Glutamatergic neuron (in vitro differentiated cells): ENCODE measurements around the gene TP63. TPM values are rescaled to one million over a fixed set of nuclear protein-coding genes. Genes with fewer than 3 reads are reported as not detected.

Experiments
- DNase-seq: peaks from one replicate; pipeline ENCODE4 v3.0.0; 2022
- H3K27ac Mint-ChIP-seq: one replicate; pipeline ENCODE4 v1.8.0; 2020; ENCODE audit warnings: mild to moderate bottlenecking, mixed read lengths, inconsistent platforms; ENCODE audit not compliant: unreplicated experiment
- H3K27me3 Mint-ChIP-seq: one replicate; pipeline ENCODE4 v1.8.0; 2020; ENCODE audit warnings: mild to moderate bottlenecking, moderate library complexity, mixed read lengths, inconsistent platforms; ENCODE audit not compliant: unreplicated experiment
- H3K36me3 Mint-ChIP-seq: one replicate; pipeline ENCODE4 v1.8.0; 2020; ENCODE audit warnings: mild to moderate bottlenecking, mixed read lengths, inconsistent platforms; ENCODE audit not compliant: unreplicated experiment
- H3K4me1 Mint-ChIP-seq: one replicate; pipeline ENCODE4 v1.8.0; 2020; ENCODE audit warnings: mild to moderate bottlenecking, low read depth, mixed read lengths, inconsistent platforms; ENCODE audit not compliant: unreplicated experiment
- H3K4me3 Mint-ChIP-seq: one replicate; pipeline ENCODE4 v1.8.0; 2020; ENCODE audit warnings: mild to moderate bottlenecking, mixed read lengths, inconsistent platforms; ENCODE audit not compliant: unreplicated experiment
- H3K9me3 Mint-ChIP-seq: one replicate; pipeline ENCODE4 v1.8.0; 2020; ENCODE audit warnings: mild to moderate bottlenecking, moderate library complexity, mixed read lengths, inconsistent platforms; ENCODE audit not compliant: unreplicated experiment
- total RNA-seq: library from RNA; stranded (reverse); fragmentation: NEBNext Ultra II Directional; extraction: Animal tissue kit (Norgen Biotek cat#: 25700); gene quantifications from one replicate; pipeline ENCODE4 v1.2.1, GENCODE V29; 2021; ENCODE audit not compliant: unreplicated experiment
- TF ChIP-seq, protein P1 (sequence below): fragments of 200-600 bp; sonication (generic); IDR thresholded peaks from one replicate; pipeline ENCODE4 v1.5.0; 2021; ENCODE audit not compliant: partially characterized antibody, unreplicated experiment

TP63 gene
- total RNA-seq, 1 donor from 2014 or later: not detected

DNA sequence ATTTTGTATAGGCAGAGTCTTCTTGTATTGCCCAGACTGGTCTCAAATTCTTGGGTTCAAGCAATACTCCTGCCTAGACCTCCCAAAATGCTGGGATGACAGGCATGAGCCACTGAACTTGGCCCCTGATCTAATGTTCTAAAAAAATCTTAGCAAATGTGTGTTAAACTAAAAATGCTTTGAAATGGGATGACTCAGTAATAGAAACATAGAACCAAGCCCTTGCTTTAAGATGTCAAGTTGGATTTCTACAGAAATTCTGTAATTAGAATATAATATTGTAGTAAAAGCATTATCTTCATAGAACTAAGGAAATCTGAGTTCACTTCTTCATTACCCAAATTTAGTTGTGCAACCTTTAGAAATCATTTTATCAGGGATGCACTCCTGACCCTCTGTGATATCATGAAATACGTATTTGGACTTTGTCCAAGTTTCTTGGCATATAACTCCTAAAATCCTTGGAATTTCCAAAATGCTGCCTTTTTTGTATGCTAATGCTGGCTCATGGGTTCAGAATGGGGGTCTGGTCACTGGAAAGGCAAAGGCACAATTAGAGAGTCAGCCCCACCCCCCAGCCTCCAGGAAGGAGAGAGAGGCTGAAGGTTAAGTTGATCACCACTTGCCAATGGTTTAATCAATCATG lies 217.3 kb downstream of the TP63 start:
- no peak overlapping the region for H3K4me3 Mint-ChIP-seq
- no peak overlapping the region for H3K27ac Mint-ChIP-seq
- H3K9me3 Mint-ChIP-seq: no peaks in the 10 kb centered on the region
- TF ChIP-seq, protein P1, sequence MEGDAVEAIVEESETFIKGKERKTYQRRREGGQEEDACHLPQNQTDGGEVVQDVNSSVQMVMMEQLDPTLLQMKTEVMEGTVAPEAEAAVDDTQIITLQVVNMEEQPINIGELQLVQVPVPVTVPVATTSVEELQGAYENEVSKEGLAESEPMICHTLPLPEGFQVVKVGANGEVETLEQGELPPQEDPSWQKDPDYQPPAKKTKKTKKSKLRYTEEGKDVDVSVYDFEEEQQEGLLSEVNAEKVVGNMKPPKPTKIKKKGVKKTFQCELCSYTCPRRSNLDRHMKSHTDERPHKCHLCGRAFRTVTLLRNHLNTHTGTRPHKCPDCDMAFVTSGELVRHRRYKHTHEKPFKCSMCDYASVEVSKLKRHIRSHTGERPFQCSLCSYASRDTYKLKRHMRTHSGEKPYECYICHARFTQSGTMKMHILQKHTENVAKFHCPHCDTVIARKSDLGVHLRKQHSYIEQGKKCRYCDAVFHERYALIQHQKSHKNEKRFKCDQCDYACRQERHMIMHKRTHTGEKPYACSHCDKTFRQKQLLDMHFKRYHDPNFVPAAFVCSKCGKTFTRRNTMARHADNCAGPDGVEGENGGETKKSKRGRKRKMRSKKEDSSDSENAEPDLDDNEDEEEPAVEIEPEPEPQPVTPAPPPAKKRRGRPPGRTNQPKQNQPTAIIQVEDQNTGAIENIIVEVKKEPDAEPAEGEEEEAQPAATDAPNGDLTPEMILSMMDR: no peak
- H3K36me3 Mint-ChIP-seq: no peaks in the 10 kb centered on the region
- H3K4me1 Mint-ChIP-seq: no peaks in the 10 kb centered on the region
- no peaks in the 10 kb centered on the region for H3K27me3 Mint-ChIP-seq
- no peak for DNase-seq

DNA sequence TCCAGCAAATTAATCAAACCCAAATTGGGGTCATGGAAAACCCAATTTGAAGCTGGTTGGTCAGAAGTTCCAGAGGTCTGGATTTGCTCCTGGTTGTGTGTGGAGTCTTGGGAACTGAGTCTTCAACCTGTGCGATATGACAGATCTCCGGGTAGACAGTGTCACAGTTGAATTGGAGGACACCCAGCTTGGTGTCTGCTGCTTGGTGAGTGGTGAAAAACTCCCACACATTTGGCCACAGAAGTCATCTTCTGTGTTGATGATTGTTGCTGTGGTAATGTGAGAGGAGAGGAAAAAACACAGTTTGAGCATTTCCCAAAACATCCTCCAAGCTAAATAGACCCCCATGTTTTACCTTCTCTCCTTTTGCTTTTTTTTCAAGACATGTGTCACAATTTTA lies 218.1 kb downstream of the TP63 start:
- H3K27me3 Mint-ChIP-seq: no peaks in the 10 kb centered on the region
- no peaks in the 10 kb centered on the region for H3K9me3 Mint-ChIP-seq
- TF ChIP-seq, protein P1: no peak
- H3K27ac Mint-ChIP-seq: no peak overlapping the region
- H3K36me3 Mint-ChIP-seq: no peaks in the 10 kb centered on the region
- no peak overlapping the region for H3K4me3 Mint-ChIP-seq
- no peak for DNase-seq
- H3K4me1 Mint-ChIP-seq: no peaks in the 10 kb centered on the region

DNA sequence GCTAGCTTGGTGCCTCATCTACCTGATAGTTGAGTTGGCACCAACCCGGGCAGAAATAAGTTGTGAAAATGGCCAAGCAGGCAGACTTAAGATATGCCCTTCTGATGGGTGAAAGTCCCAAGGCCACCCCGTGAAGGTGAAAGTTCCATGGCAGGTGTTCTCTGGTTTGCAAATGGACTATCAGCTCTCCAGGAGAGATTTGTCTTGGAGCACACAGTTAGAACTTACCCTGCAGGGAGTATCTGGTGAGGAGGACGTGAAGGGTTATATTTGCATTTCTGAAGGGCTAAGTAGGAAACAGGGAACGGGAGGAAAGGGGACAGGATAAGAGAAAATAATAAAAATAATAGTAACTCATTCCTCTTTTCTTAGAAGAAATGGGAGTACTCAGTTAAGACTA lies 220.5 kb downstream of the TP63 start:
- no peaks in the 10 kb centered on the region for H3K4me1 Mint-ChIP-seq
- H3K27me3 Mint-ChIP-seq: no peaks in the 10 kb centered on the region
- DNase-seq: no peak
- H3K27ac Mint-ChIP-seq: no peak overlapping the region
- H3K4me3 Mint-ChIP-seq: no peak overlapping the region
- no peaks in the 10 kb centered on the region for H3K9me3 Mint-ChIP-seq
- H3K36me3 Mint-ChIP-seq: no peaks in the 10 kb centered on the region
- TF ChIP-seq, protein P1: no peak

DNA sequence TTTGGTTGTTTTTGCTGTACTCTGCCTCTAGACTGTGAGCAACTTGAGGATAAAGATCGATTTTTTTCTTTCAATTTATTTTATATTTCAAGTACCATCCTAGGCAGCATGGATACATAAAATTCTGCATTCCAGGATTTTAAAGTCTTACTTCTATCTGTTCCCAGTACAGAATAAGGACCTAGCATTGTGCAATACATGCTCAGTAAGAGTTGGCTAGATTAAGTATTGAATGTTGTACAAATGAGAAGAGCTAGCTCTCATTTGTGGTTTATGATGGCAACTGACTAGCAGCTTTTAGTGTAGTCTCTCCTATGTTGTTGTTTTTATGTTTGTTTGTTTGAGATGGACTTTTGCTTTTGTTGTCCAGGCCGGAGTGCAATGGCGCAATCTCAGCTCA lies 222.7 kb downstream of the TP63 start:
- no peak for DNase-seq
- Mint-ChIP-seq H3K27ac (no peak overlapping the region), H3K4me1 (no peaks in the 10 kb centered on the region), H3K36me3 (no peaks in the 10 kb centered on the region), H3K4me3 (no peak overlapping the region), H3K27me3 (no peaks in the 10 kb centered on the region), H3K9me3 (no peaks in the 10 kb centered on the region)
- TF ChIP-seq, protein P1: no peak

DNA sequence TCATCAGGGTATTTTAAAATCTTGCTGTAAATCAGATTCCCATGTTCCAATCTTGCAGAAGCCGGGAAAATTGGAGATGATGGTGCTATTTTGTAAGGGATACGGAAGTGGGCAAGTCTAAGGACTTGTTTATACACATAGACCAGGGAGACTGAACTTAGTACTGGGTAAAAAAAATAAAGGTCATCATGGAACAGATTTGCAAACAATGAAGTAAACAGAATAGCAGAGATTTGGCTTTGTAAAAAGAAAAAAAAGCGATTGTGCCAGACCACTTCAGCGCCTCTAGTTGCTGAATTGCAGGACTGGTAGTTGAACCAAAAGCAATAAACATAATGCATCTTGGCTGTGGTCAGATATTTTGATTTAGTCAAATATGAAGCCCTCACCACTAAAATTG lies 229.1 kb downstream of the TP63 start:
- no peaks in the 10 kb centered on the region for H3K9me3 Mint-ChIP-seq
- H3K4me3 Mint-ChIP-seq: no peak overlapping the region
- DNase-seq: no peak
- no peaks in the 10 kb centered on the region for H3K36me3 Mint-ChIP-seq
- peaks cover 2% of the 10 kb centered on the region for H3K27me3 Mint-ChIP-seq
- no peak overlapping the region for H3K27ac Mint-ChIP-seq
- no peaks in the 10 kb centered on the region for H3K4me1 Mint-ChIP-seq
- TF ChIP-seq, protein P1: no peak
